Pulmonary artery endothelial cell (primary cell): ENCODE measurements around the gene CCND1. TPM values are rescaled to one million over a fixed set of nuclear protein-coding genes. Genes with fewer than 3 reads are reported as not detected.
"Not testable (repeated sequence)": the region's sequence is repeated elsewhere in the genome, so short reads cannot be mapped to it uniquely, and the experiment has no call there.

Source experiments
- DNase-seq: peaks from one replicate; pipeline ENCODE4 v3.0.0-alpha.2; 2011; ENCODE audit warnings: low read depth, low spot score
- total RNA-seq: library from RNA; depleted of rRNA; stranded (reverse); fragments of >200 nt; gene quantifications from 2 replicates; pipeline ENCODE4 v1.2.3, GENCODE V29; 2014

CCND1 gene
- total RNA-seq, 1 donor from 2014 or later, result 349 TPM

DNA sequence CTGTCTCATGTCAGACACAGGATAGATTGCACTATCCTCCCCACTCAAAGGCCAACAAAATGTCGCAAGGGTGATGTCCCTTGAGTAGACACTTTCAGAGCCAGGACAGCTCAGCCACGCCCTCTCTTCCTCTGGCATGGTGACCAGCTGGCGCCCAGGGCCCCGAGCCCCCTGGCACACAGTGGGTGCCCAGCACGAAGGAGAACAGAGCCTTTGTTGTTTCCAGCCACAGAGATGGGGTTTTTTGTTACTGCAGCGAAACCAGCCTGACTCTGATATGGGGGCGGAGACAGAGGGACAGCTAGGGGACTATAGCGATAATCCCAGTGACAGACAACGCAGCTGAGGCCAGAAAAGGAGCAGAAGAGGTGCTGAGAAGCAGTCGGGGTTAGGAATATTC lies 23.3 kb upstream of the CCND1 start:
- no peak for DNase-seq

DNA sequence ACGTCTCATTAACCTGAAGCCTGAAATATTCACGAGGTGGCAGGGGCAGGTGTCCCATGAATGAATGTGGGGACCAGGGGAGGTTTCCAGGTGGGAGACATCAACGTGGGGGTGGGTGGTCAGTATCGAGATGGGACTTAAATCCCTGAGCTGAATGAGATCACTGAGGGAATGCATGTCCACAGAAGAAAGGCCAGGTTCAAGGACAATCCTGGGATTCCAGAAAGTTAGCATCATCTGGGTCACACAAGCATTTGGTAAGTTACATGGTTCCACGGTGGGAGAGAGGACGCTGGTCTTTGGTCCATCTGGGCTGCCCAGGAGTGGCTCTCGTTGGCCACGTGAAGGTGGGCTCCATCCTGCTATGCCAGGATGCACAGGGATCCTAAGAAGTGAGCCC lies 22.7 kb upstream of the CCND1 start:
- no peak for DNase-seq

DNA sequence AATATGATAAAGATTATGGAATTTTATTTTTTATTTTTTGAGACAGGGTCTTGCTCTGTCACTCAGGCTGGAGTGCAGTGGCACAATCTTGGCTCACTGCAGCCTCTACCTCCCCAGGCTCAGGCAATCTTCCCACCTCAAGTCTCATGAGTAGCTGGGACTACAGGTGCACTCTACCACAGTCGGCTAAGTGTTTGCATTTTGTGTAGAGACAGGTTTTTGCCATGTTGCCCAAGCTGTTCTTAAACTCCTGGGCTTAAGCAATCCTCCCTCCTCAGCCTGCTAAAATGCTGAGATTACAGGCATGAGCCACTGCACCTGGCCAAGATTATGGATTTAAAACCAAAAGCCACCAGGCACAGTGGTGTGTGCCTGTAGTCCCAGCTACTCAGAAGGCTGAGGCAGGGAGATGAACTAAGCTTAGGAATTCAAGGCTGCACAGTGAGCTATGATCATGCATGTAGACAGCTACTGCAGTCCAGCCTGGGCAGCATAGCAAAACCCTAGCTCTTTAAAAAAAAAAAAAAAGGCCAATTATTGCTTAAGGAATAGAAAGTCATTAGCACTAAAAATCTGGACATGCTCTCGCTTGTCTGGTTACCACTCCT lies 20.2 kb upstream of the CCND1 start:
- DNase-seq, result no peak

DNA sequence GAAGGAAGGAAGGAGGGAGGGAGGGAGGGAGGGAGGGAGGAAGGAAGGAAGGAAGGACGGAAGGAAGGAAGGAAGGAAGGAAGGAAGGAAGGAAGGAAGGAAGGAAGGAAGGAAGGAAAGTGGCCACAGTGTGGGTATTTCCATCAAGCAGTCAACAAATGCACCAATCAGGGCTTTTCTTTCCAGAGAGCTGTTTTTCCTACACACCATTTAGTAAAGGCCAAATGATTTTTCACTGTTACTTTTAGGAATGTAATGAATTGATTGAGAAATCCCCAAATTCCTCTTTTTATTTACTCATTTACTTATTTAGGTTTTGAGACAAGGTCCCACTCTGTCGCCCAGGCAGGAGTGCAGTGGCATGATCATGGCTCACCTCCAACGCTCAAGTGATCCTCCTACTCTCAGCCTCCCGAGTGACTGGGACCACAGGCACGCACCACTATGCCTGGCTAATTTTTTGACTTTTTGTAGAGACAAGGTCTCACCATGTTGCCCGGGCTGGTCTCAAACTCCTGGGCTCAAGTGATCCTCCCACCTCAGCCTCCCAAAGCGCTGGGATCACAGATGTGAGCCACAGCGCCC lies 18.8 kb upstream of the CCND1 start:
- not testable (repeated sequence) for DNase-seq

DNA sequence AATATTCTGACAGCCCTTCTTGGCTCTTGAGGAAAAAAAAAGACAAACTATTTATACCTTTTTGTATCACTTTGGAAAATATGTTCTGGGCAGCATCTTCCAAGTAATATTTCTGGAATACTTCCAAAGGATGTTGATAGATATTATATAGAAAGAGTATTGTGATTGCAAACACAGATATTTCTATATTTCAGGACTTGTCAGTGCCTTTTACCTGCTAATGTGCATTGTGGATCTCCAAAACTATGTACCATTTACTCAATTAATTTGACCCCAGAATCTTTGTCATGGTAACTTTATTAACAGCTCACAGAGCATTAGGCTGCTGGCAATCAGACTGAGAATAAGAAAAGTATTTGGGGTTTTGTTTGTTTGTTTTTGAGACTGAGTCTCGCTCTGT lies 16.7 kb upstream of the CCND1 start:
- no peak for DNase-seq

DNA sequence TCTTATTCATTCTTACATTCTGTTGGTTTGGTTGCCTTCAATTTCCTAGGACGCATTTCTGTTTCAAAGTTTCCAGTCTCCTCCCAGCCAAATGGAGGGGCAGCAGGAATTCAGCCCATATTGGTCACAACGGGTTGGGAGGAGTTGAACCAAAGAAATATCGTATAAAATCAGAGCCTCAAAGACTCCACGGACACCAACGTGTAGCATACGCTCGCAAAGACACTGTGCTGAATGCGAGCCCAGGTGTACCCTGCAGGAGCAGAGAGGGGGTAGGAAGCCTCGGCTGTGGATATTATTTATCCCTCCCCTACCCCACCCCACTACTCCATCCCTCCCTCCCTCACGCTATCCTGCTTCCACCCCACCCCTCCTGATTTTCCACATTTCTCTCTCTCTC lies 15.5 kb upstream of the CCND1 start:
- no peak for DNase-seq

DNA sequence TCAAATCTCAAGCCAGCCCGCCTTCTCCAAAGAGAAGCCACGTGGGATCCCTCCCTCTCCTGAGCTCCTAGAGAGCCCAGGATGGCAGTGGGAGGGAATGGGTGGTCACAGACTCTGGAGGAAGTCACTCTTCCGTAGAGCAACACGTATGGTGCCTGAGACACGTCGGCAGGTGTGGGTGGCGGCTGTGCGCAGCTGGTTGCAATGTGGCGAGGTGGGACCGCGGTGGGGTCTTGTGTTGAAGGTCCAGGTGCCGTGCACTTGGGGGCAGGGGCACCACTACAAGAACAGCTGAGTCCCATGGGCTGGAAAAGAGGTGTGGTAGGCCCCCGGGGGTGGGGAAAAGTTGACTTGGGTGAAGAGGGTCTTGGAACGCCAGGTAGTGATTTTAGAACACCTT lies 13.4 kb upstream of the CCND1 start:
- no peak for DNase-seq

DNA sequence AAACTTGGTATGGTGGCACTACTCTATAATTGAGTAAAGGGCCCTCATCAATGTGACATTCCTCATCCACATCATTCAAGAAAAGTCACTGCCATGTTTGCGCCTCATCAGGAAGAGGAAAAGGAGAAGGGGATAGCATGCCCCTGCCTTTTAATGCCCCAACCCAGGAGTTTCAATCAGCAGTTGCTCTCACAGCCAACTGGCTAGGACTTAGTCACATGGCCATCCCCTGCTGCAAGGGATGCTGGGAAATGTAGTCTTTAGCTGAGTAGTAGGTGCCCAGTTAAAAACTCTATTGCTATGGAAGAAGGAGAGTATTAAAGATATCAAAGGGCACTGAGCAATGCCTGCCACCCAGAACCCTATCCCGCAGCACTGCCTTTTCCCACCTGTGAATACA lies 10.9 kb upstream of the CCND1 start:
- no peak for DNase-seq

DNA sequence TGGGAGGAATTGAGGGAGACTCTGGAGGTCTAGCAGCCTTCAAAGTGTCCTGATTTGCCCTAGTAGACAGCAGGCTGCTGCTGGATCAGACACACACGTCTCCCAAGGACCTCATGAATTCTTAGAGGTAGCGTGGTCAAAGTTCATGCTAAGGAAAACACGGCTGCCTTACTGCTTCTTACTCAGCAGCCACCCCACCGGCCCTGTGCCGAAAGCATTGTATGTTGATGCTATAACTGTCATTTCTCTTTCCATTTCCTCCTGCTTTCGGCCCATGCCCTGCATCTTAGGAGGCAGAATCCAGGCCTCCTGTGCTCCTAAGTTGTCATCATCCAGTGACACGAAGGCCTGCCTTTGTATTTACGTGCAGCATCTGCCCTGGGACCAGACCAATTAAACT lies 10.5 kb upstream of the CCND1 start:
- DNase-seq, result no peak

DNA sequence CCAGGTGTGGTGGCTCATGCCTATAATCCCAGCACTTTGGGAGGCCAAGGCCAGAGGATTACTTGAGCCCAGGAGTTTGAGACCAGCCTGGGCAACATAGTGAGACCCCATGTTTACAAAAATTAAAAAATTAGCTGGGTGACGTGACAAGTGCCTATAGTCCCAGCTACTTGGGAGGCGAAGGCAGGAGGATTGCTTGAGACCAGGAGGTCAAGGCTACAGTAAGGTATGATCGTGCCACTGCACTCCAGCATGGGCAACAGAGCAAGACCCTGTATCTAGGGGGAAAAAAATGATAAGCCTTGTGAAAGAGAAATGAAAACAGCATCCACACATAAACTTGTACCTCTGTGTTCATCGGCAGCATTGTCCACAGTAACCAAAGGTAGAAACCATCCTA lies 8.1 kb upstream of the CCND1 start:
- DNase-seq, result no peak

DNA sequence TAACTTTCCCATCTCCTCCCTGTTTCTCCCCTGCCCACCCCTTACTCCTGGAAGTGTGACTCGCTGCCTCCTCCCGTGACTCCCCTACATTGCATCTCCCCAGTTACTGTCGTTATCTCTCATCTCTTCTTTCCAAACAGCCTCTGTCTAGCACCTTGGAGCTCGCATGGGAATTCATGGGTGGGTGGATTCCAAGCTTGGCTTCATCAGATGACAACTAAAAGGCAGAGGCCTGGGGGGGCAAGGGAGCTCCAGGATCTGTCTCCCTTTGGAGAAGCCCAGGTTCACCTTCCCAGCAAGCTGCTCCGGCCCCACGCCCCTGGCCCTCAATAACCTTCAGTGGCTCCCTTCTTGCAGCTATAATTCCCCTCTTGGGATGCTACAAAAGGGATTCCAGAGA lies 6.9 kb upstream of the CCND1 start:
- DNase-seq, result no peak

DNA sequence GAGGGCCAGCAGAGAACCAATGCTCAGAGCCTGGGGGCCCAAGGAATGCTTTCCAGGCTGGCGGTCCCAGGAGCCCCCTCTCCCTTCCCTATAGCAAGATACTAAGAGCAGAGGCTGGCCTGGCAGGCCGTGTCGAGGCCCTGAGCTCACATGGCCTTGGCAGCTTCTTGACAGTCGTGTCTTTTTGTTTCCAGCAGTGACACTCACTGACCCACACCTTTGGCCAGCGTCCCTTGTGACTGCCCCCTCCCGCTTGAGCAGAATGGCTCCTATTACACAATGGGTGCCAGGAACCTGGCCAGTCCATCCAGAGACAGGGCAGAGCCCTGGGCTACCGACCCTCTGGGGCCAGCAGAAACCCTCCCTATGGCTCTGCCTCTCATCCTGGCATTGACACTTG lies 6.4 kb upstream of the CCND1 start:
- DNase-seq, result no peak

DNA sequence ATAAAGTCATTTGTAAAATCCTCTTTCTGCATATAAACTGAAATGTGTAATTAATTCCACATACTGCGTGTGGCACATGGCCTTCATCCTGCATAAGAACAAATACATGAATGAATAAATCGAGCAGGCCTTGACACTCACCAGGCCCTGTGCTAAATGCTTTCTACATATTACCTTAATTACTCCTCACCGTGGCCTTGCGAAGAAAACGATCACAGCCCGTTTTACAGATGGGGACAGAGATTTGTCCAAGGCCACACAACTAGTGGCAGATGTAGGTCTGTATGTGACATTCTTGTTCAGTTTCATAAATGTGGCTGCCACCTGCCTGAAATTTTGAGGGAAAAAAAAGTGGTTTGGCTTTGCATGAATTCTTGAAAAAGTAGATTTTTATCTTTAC lies 5.8 kb upstream of the CCND1 start:
- no peak for DNase-seq

DNA sequence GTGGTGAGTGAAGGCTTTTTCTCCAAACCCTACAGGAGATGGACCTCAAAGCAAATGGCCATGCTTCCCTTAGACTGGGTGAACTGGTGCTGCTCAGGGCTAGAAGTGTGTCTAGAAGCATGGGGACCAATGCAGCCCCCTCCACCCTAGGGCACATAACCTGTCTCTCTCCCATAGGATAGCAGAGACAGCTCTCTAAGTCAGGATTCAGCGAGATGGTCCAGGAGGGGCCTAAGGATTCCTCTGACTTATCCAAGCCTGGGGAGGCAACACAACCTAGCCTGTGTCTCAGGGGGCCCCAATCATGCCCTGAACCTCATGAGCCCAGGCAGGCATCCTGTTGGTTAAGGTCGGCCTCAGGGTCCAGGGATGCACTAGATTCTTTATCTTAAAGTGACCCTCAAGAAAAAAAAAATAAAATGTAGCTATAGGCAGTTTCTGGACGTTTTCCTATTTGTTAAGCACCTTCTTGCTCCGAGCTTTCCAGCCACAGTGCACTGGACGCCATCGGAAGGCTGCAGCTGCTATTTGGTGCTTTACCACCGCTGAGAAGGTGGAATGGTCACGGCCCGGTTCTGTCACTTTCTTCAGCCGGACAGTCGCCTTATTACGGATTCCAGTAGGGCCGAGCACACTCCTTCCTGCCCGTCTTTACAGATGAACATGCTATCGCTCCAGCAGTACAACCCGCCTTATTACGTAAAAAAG lies 5.0 kb upstream of the CCND1 start:
- DNase-seq, result no peak

DNA sequence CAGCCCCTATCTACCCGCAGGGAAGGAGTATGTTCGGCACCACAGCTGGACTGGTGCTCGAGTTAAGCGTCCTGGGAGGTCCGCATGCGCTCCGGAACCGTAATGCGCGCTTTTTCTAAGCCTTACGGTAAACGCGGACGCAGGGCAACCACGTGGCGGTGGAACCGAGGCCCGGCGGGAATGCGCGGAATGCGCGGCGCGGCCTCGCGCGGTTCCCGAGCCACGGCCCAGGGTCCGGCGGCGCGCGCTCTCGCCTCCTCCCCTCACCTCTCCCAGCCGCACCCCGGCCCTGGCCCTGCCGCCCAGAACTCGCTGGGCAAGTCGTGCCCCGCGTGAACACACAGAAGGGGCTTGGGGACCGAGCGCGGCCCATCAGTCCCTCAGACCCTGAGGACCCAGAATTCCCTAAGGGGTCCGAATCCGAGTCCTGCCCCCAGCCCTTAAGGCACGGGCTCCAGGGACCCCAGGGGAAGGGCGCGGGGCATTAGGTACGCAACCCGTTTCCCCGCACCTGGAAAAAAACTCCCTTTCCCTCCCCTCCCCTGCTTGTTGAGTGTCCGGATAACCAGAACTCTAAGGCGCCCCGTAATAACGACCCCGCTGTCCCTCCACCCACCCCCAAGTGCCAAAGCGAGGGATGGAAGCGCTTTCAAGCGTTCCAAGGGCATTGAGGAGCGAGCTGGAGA lies 4.3 kb upstream of the CCND1 start:
- no peak for DNase-seq

DNA sequence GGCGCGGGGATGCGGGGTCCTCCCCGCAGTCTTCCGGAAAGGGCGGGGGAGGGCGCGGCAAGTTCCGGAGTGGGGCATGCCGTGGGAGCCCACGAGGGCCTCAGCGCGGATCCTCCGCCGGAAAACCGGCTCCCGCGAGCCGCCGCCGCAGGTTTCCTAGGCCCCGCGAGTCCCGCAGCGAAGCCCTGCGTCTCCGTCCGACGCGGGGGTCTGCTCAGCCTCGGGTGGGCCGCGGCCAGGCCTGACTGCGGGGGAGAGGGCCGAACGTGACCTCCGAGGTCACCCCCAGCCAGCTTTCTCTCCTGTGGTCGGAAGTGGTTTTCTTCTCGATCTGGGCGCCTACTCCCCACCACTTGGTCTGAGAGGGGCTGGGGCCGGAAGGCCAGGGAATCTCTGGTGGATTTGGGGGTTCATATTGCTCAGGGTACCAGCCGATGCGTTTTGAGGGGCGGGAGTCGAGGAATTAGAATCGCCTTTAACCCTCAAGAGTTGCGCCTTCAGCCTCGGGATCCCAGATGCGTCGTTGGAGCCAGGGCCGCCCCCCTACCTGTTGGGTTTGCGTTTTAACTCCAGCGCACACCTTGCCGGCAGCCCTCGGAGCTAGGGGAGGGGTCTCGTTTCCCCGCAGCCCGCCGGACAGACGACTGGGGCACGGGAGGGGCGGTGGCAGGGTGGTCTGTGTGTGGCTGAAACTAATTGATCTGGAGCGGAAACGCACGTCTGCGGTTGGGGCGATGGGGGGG lies 3.6 kb upstream of the CCND1 start:
- DNase-seq, result no peak

DNA sequence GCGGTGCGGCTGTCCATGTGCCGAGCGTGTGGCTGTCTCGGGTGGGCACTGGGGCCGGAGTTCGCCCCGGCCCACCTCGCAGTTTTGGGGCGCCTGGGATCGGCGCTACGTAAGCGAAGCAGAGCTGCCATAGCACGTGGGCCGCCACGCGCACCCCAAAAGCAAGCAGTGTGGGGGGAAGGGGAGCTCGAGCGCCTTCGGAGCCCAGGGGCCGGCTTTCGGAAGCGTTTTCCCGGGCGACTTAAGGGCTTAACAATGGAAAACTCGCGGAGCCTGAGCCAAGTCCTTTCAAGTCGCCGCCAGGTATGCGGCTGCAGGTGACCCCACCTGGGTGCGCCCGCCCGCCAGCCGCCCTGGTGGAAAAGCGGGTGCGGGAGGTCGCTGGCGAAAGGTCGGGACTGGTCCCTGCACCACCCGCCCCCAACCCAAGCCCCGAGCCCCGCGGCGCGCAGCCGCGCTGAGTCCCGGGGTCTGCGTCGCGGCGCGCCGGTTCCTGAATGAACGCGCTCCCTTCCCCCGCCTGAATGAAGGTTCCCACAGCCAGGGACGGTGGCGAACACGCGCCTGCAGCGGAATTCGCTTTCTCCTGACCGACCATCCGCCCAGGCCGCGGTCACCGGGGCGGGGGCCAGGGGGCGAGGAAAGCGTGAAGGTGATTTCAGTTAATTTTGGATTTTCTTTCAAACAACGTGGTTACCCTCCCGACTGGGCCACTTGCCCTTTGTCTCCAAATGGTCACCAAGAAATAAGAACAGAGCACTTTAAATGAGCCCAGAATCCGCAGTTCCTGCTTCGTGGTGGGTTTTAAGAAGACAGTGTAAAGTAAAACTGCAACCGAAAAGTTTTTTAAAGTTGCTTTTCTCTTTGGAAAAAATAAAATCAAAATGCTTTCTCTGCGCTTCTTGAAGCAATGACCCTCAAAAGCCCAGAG lies 2.8 kb upstream of the CCND1 start:
- DNase-seq, result no peak

DNA sequence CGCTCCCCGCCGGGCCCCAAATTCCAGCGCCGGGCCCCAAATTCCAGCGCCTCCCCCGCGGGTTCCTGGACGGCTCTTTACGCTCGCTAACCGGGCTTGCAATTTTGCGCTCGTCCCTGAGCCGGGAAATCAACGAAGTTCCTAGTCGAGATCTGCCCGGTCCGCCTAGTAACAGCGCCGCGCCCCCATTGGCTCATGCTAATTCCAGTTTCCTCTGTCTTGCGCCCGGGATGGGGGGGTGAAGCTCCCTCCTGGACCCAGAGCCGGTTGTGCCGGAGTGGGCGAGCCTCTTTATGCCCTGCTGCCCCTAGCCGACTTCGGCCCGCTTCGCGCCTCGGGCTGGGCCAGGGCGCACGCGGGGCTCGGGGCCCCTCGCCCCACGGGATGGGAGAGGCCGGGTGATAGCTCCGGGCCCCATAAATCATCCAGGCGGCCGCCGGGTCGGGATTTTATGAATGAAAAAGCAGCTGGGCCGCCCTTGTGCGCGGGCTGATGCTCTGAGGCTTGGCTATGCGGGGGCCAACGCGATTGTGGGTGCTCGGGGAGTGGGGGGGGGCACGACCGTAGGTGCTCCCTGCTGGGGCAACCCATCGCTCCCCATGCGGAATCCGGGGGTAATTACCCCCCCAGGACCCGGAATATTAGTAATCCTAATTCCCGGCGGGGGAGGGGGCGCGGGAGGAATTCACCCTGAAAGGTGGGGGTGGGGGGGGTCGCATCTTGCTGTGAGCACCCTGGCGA lies 1.8 kb upstream of the CCND1 start:
- peak; percentile 91 for DNase-seq

DNA sequence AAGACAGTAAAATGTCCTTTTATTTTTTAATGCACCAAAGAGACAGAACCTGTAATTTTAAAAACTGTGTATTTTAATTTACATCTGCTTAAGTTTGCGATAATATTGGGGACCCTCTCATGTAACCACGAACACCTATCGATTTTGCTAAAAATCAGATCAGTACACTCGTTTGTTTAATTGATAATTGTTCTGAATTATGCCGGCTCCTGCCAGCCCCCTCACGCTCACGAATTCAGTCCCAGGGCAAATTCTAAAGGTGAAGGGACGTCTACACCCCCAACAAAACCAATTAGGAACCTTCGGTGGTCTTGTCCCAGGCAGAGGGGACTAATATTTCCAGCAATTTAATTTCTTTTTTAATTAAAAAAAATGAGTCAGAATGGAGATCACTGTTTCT lies 1.1 kb upstream of the CCND1 start:
- no peak for DNase-seq
